Neural progenitor cell (in vitro differentiated cells): ENCODE data around the gene CAMK2N1. TPM values are rescaled to one million over a fixed set of nuclear protein-coding genes. Genes with fewer than 3 reads are reported as not detected.

Experiments used
- DNase-seq: peaks from one replicate; pipeline ENCODE4 v3.0.0-alpha.2; 2016; ENCODE audit warnings: low spot score
- H2AFZ ChIP-seq: fragments of 200-600 bp; sonication (generic); replicated peaks from 2 replicates; pipeline ENCODE4 v1.6.1; 2016; ENCODE audit warnings: antibody characterized with exemption
- H3F3A ChIP-seq: fragments of 200-600 bp; sonication (generic); 2 replicates; pipeline ENCODE4 v1.6.1; 2016; ENCODE audit warnings: antibody characterized with exemption, low read depth
- H3K27ac ChIP-seq: fragments of 200-600 bp; sonication (generic); 2 replicates; pipeline ENCODE4 v1.5.1; 2016; ENCODE audit warnings: mild to moderate bottlenecking
- H3K27me3 ChIP-seq: fragments of 200-600 bp; sonication (generic); 2 replicates; pipeline ENCODE4 v1.6.1; 2016; ENCODE audit warnings: mild to moderate bottlenecking, moderate library complexity
- H3K36me3 ChIP-seq: fragments of 200-600 bp; sonication (generic); 2 replicates; pipeline ENCODE4 v1.5.1; 2016
- H3K4me1 ChIP-seq: fragments of 200-600 bp; sonication (generic); 2 replicates; pipeline ENCODE4 v1.6.1; 2016; ENCODE audit warnings: mixed run types
- H3K4me2 ChIP-seq: fragments of 200-600 bp; sonication (generic); 2 replicates; pipeline ENCODE4 v1.6.1; 2016
- H3K4me3 ChIP-seq: fragments of 200-600 bp; sonication (generic); 2 replicates; pipeline ENCODE4 v1.5.1; 2016
- H3K79me2 ChIP-seq: fragments of 200-600 bp; sonication (generic); 2 replicates; pipeline ENCODE4 v1.6.1; 2016; ENCODE audit warnings: low read depth
- H3K9ac ChIP-seq: fragments of 200-600 bp; sonication (generic); 2 replicates; pipeline ENCODE4 v1.6.1; 2016
- H3K9me3 ChIP-seq: fragments of 200-600 bp; sonication (generic); 2 replicates; pipeline ENCODE4 v1.5.1; 2016; ENCODE audit warnings: low read depth
- H4K20me1 ChIP-seq: fragments of 200-600 bp; sonication (generic); 2 replicates; pipeline ENCODE4 v1.6.1; 2016; ENCODE audit warnings: low read depth
- H3K27ac Mint-ChIP-seq: 3 replicates; pipeline ENCODE4 v1.8.0; 2021; ENCODE audit warnings: mixed read lengths
- H3K27me3 Mint-ChIP-seq: 2 replicates; pipeline ENCODE4 v1.8.0; 2022; ENCODE audit warnings: low read depth, mild to moderate bottlenecking, inconsistent platforms, moderate library complexity, mixed read lengths; ENCODE audit not compliant: insufficient read depth
- H3K36me3 Mint-ChIP-seq: 3 replicates; pipeline ENCODE4 v1.8.0; 2021; ENCODE audit warnings: mixed read lengths
- H3K4me1 Mint-ChIP-seq: 3 replicates; pipeline ENCODE4 v1.8.0; 2021; ENCODE audit warnings: mixed read lengths
- H3K4me3 Mint-ChIP-seq: 3 replicates; pipeline ENCODE4 v1.8.0; 2021; ENCODE audit warnings: mild to moderate bottlenecking, moderate library complexity, mixed read lengths
- H3K9me3 Mint-ChIP-seq: 3 replicates; pipeline ENCODE4 v1.8.0; 2020; ENCODE audit warnings: mixed read lengths
- EZH2 ChIP-seq: fragments of 200-600 bp; sonication (generic); IDR thresholded peaks from 2 replicates; pipeline ENCODE4 v1.6.1; 2017; ENCODE audit warnings: antibody characterized with exemption, mild to moderate bottlenecking, moderate library complexity
- EZH2phosphoT487 ChIP-seq: fragments of 200-600 bp; sonication (generic); IDR thresholded peaks from 2 replicates; pipeline ENCODE4 v1.6.1; 2017; ENCODE audit warnings: antibody characterized with exemption
- total RNA-seq: library from RNA; depleted of rRNA; stranded (reverse); fragments of >200 nt; gene quantifications from 2 replicates; pipeline ENCODE4 v1.2.3, GENCODE V29; 2015; ENCODE audit warnings: low replicate concordance
- TF ChIP-seq, protein P1 (sequence below): fragments of 200-600 bp; sonication (generic); IDR thresholded peaks from 2 replicates; pipeline ENCODE4 v1.5.1; 2017; ENCODE audit warnings: antibody characterized with exemption, mild to moderate bottlenecking

Gene CAMK2N1
- total RNA-seq, 1 donor from 2014 or later: 11.4 TPM

DNA sequence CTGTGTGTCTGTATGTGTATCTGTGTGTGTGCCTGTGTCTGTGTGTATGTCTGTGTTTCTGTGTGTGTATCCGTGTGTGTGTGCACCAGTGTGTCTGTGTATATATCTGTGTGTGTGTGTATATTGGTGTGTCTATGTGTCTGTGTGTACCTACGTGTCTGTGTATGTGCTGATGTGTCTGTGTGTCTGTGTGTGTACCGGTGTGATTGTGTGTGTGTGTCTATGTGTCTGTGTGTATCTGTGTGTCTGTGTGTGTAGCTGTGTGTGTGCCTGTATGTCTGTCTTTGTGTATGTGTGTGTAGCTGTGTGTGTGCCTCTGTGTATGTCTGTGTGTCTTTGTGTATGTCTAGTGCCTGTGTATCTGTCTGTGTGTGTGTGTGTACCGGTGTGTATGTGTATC is 32.0 kb downstream of the CAMK2N1 start:
- Histone ChIP-seq H3K4me2 (no peak overlapping the region), H3K9ac (no peak overlapping the region), H3K27me3 (no peaks in the 10 kb centered on the region), H3K4me1 (peaks cover 5% of the 10 kb centered on the region), H3K79me2 (no peaks in the 10 kb centered on the region), H3F3A (peaks cover 13% of the 10 kb centered on the region), H3K27ac (no peak overlapping the region), H2AFZ (no peak overlapping the region), H3K4me3 (no peak overlapping the region), H3K36me3 (no peaks in the 10 kb centered on the region), H3K9me3 (no peaks in the 10 kb centered on the region), H4K20me1 (no peaks in the 10 kb centered on the region)
- TF ChIP-seq EZH2phosphoT487 (no peak), EZH2 (no peak)
- TF ChIP-seq, protein P1, sequence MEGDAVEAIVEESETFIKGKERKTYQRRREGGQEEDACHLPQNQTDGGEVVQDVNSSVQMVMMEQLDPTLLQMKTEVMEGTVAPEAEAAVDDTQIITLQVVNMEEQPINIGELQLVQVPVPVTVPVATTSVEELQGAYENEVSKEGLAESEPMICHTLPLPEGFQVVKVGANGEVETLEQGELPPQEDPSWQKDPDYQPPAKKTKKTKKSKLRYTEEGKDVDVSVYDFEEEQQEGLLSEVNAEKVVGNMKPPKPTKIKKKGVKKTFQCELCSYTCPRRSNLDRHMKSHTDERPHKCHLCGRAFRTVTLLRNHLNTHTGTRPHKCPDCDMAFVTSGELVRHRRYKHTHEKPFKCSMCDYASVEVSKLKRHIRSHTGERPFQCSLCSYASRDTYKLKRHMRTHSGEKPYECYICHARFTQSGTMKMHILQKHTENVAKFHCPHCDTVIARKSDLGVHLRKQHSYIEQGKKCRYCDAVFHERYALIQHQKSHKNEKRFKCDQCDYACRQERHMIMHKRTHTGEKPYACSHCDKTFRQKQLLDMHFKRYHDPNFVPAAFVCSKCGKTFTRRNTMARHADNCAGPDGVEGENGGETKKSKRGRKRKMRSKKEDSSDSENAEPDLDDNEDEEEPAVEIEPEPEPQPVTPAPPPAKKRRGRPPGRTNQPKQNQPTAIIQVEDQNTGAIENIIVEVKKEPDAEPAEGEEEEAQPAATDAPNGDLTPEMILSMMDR: no peak
- Mint-ChIP-seq H3K36me3 (no peaks in the 10 kb centered on the region), H3K27ac (no peak overlapping the region), H3K9me3 (no peaks in the 10 kb centered on the region), H3K4me1 (peaks cover 5% of the 10 kb centered on the region), H3K4me3 (no peak overlapping the region), H3K27me3 (peaks cover 5% of the 10 kb centered on the region)
- no peak for DNase-seq

DNA sequence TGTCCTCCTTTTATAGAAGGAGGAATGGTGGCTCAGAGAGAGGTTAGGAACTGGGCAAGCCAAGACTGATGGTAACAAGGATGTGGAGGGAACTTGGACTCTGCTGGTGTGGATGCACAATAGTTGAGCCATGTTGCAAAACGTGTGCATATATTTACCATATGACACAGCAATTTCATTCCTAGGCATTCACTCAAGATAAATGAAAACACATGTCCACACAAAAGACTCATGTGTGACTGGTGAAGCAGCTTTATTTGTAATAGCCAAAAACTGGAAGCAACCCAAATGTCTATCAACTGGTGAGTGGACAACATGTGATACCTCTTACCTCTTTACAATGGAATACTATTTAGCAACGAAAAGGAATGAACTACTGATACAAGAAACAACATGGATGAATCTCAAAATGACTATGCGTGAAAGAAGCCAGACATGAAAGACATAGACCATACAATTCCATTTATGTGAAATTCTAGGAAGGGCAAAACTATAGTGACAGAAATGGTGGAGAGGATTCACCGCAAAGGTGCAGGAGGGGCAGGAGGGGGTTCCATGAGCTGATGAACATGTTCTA is 36.2 kb downstream of the CAMK2N1 start:
- no peaks in the 10 kb centered on the region for H3K9me3 ChIP-seq
- no peak for DNase-seq
- H3K36me3 ChIP-seq: no peaks in the 10 kb centered on the region
- no peak overlapping the region for H3K4me3 ChIP-seq
- Mint-ChIP-seq H3K9me3 (no peaks in the 10 kb centered on the region), H3K27me3 (peaks cover 9% of the 10 kb centered on the region), H3K27ac (no peak overlapping the region), H3K4me3 (no peak overlapping the region), H3K4me1 (peaks cover 28% of the 10 kb centered on the region), H3K36me3 (no peaks in the 10 kb centered on the region)
- H3K9ac ChIP-seq: no peak overlapping the region
- no peak for TF ChIP-seq EZH2phosphoT487
- TF ChIP-seq, protein P1: no peak
- TF ChIP-seq EZH2: no peak
- no peak overlapping the region for H2AFZ ChIP-seq
- H3K79me2 ChIP-seq: no peaks in the 10 kb centered on the region
- no peak overlapping the region for H3K27ac ChIP-seq
- H4K20me1 ChIP-seq: no peaks in the 10 kb centered on the region
- H3K27me3 ChIP-seq: no peaks in the 10 kb centered on the region
- H3F3A ChIP-seq: peaks cover 23% of the 10 kb centered on the region
- H3K4me2 ChIP-seq: no peak overlapping the region
- H3K4me1 ChIP-seq: peaks cover 24% of the 10 kb centered on the region

DNA sequence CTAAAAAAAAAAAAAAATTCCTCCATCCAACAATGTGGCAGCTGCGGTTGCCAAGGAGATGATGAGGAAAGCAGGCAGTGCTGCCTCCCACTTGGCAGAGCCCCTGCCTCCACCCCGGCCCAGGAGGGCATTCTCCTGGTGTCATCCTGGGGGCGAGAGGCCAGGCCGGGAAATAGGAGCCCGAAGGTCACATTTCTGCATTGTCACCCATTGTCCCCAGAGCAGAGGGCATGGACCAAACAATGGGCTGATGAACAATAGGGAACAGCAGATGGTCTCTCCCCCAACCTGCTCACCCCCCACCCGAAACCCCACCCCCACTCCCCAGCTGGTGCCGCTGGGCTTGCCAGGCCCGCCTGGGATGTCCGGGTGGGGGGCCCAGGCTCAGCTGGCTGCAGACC is 37.3 kb downstream of the CAMK2N1 start:
- no peak overlapping the region for H2AFZ ChIP-seq
- DNase-seq: peak; percentile 87
- H3K9ac ChIP-seq: no peak overlapping the region
- Mint-ChIP-seq H3K4me1 (peaks cover 33% of the 10 kb centered on the region), H3K9me3 (no peaks in the 10 kb centered on the region), H3K27me3 (peaks cover 9% of the 10 kb centered on the region), H3K4me3 (no peak overlapping the region), H3K27ac (no peak overlapping the region), H3K36me3 (no peaks in the 10 kb centered on the region)
- no peaks in the 10 kb centered on the region for H3K27me3 ChIP-seq
- H4K20me1 ChIP-seq: no peaks in the 10 kb centered on the region
- peak overlapping the region; percentile 60 for H3K4me2 ChIP-seq
- H3K79me2 ChIP-seq: no peaks in the 10 kb centered on the region
- peaks cover 28% of the 10 kb centered on the region for H3F3A ChIP-seq
- no peaks in the 10 kb centered on the region for H3K36me3 ChIP-seq
- peaks cover 34% of the 10 kb centered on the region for H3K4me1 ChIP-seq
- no peak for TF ChIP-seq EZH2phosphoT487
- H3K9me3 ChIP-seq: no peaks in the 10 kb centered on the region
- peak overlapping the region; percentile 15 for H3K4me3 ChIP-seq
- H3K27ac ChIP-seq: no peak overlapping the region

DNA sequence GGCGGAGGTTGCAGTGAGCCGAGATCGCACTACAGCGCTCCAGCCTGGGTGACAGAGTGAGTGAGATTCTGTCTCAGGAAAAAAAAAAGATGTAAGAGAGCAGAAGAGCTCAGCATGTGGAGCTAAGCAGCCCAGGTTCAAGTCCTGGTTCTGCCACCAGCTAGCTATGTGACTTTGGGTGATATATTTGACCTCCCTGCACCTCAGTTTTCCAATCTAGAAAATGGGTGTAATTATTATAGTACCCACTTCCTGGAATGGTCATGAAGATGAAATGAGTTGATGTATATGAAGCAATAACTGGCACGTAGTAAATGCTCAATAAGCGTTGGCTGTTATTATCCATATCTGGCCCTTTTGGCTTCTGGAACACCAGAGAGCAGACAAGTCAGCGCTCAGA is 38.2 kb downstream of the CAMK2N1 start:
- Mint-ChIP-seq H3K36me3 (no peaks in the 10 kb centered on the region), H3K9me3 (no peaks in the 10 kb centered on the region), H3K27me3 (peaks cover 9% of the 10 kb centered on the region), H3K4me1 (peaks cover 36% of the 10 kb centered on the region), H3K4me3 (no peak overlapping the region), H3K27ac (no peak overlapping the region)
- H3F3A ChIP-seq: peaks cover 28% of the 10 kb centered on the region
- no peaks in the 10 kb centered on the region for H3K79me2 ChIP-seq
- H3K4me1 ChIP-seq: peaks cover 37% of the 10 kb centered on the region
- no peaks in the 10 kb centered on the region for H4K20me1 ChIP-seq
- H2AFZ ChIP-seq: no peak overlapping the region
- H3K27ac ChIP-seq: no peak overlapping the region
- no peaks in the 10 kb centered on the region for H3K36me3 ChIP-seq
- TF ChIP-seq EZH2phosphoT487: no peak
- TF ChIP-seq, protein P1: no peak
- TF ChIP-seq EZH2: no peak
- no peaks in the 10 kb centered on the region for H3K9me3 ChIP-seq
- H3K4me2 ChIP-seq: peak overlapping the region; percentile 60
- DNase-seq: no peak
- no peak overlapping the region for H3K4me3 ChIP-seq
- no peaks in the 10 kb centered on the region for H3K27me3 ChIP-seq
- H3K9ac ChIP-seq: no peak overlapping the region
